Measurements from ENCODE around the gene DDC.

The DDC gene

DNA sequence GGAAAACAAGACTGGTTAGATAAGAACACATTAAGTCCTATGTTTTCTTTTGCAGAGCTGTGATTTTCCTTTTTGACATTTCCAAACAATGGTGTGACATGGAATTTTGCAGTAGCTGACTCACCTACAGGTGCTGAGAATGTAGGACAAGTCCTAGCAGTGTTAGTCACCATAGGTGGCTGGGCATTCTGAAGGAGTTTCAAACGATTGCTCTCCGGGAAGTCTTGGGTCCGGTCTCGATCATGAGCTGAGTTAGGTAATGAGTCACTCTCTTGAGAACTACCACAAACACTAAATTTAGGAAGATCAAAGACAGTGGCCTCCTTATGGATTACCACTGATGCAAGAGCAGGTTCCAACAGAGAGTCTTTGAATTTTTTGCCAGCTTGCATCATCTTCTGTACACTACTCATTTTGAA is 118.7 kb downstream of the DDC start:
- peaks cover 5 to 11% of the 10 kb centered on the region in 2 donors for H3K4me1 ChIP-seq (ENCODE audit: control insufficient read depth in 1 of 2, insufficient read depth in 2 of 2, low read length in 2 of 2)
- H3K9me3 ChIP-seq (ENCODE audit: control insufficient read depth in 1 of 2, low read length in 2 of 2): no peaks in the 10 kb centered on the region
- no peak overlapping the region for H3K4me3 ChIP-seq (ENCODE audit: low read depth in 1 of 2, low read length in 2 of 2)
- peaks cover 20 to 25% of the 10 kb centered on the region in 2 donors for H3K36me3 ChIP-seq (ENCODE audit: control insufficient read depth in 1 of 2, insufficient read depth in 2 of 2, low read length in 2 of 2)
- H3K27ac ChIP-seq (ENCODE audit: low read length): no peak overlapping the region
- no peaks in the 10 kb centered on the region for H3K27me3 ChIP-seq (ENCODE audit: low read depth, low read length)

GRCh38 chr7:50436133-50436806 is 128.9 kb downstream of the DDC start:
- no peak overlapping the region for H3K4me3 ChIP-seq (ENCODE audit: low read depth in 1 of 2, low read length in 2 of 2)

GRCh38 chr7:50431722-50432305 is 133.4 kb downstream of the DDC start:
- Histone ChIP-seq H3K27me3 (ENCODE audit: low read depth, low read length) (no peaks in the 10 kb centered on the region), H3K36me3 (ENCODE audit: control insufficient read depth in 1 of 2, insufficient read depth in 2 of 2, low read length in 2 of 2) (no peaks in the 10 kb centered on the region), H3K27ac (ENCODE audit: low read length) (no peak overlapping the region), H3K4me3 (ENCODE audit: low read depth in 1 of 2, low read length in 2 of 2) (no peak overlapping the region), H3K9me3 (ENCODE audit: control insufficient read depth in 1 of 2, low read length in 2 of 2) (no peaks in the 10 kb centered on the region), H3K4me1 (ENCODE audit: control insufficient read depth in 1 of 2, insufficient read depth in 2 of 2, low read length in 2 of 2) (no peaks in the 10 kb centered on the region)

More at GRCh38 chr7:50436133-50436806, 128.9 kb downstream of the DDC start:
- no peaks in the 10 kb centered on the region for H3K4me1 ChIP-seq (ENCODE audit: control insufficient read depth in 1 of 2, insufficient read depth in 2 of 2, low read length in 2 of 2)
- no peaks in the 10 kb centered on the region for H3K9me3 ChIP-seq (ENCODE audit: control insufficient read depth in 1 of 2, low read length in 2 of 2)
- peaks cover 6 to 18% of the 10 kb centered on the region in 2 donors for H3K36me3 ChIP-seq (ENCODE audit: control insufficient read depth in 1 of 2, insufficient read depth in 2 of 2, low read length in 2 of 2)
- no peak overlapping the region for H3K27ac ChIP-seq (ENCODE audit: low read length)
- no peaks in the 10 kb centered on the region for H3K27me3 ChIP-seq (ENCODE audit: low read depth, low read length)

- H3K27me3 ChIP-seq (ENCODE audit: low read depth, low read length): no peaks in the 10 kb centered on the region
- H3K9me3 ChIP-seq (ENCODE audit: control insufficient read depth in 1 of 2, low read length in 2 of 2): no peaks in the 10 kb centered on the region
- H3K4me1 ChIP-seq (ENCODE audit: control insufficient read depth in 1 of 2, insufficient read depth in 2 of 2, low read length in 2 of 2): no peaks in the 10 kb centered on the region
- no peak overlapping the region for H3K27ac ChIP-seq (ENCODE audit: low read length)
- no peak overlapping the region for H3K4me3 ChIP-seq (ENCODE audit: low read depth in 1 of 2, low read length in 2 of 2)
- no peaks in the 10 kb centered on the region for H3K36me3 ChIP-seq (ENCODE audit: control insufficient read depth in 1 of 2, insufficient read depth in 2 of 2, low read length in 2 of 2)
These were observed 133.9 kb downstream of the DDC start for GRCh38 chr7:50431316-50431715.

DNA sequence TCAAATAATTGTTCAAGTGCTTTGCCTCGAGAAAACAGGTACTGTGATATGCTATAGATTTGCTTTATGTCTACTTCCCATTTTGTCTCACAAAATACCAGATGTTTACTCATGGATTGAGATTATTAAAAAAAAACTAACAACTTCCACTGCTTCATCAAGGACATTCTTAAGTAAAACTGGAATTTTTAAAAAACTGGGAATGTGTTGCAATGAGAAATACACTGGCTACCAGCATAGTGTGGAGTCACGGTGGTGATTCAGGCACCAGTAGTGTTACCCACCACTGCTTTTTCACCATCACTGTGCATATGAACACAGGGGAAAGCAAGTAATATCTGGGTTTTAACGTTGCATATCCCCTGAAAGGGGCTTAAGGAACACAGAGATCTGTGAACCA is 136.3 kb downstream of the DDC start:
- Histone ChIP-seq H3K4me1 (ENCODE audit: control insufficient read depth in 1 of 2, insufficient read depth in 2 of 2, low read length in 2 of 2) (no peaks in the 10 kb centered on the region), H3K9me3 (ENCODE audit: control insufficient read depth in 1 of 2, low read length in 2 of 2) (no peaks in the 10 kb centered on the region), H3K4me3 (ENCODE audit: low read depth in 1 of 2, low read length in 2 of 2) (no peak overlapping the region), H3K36me3 (ENCODE audit: control insufficient read depth in 1 of 2, insufficient read depth in 2 of 2, low read length in 2 of 2) (no peaks in the 10 kb centered on the region), H3K27ac (ENCODE audit: low read length) (no peak overlapping the region), H3K27me3 (ENCODE audit: low read depth, low read length) (no peaks in the 10 kb centered on the region)

DNA sequence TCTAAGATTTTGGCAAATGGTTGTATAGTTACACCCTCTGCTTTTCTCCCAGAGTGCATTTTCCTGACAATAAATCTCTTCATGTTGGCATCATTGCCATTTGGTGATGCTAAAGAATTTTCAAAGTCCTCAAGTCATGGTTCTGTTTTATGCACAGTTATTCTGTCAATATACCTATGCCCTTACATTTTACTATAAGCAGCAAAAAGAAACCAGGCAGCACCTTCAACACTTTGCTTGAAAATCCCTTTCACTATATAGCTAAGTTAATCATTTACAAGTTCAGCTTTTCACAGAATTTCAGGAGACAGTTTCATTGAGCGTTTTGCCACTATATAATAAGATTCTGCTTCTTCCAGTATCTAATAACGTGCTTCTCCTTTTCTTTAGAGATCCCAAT is 137.7 kb downstream of the DDC start:
- no peaks in the 10 kb centered on the region for H3K27me3 ChIP-seq (ENCODE audit: low read depth, low read length)
- H3K36me3 ChIP-seq (ENCODE audit: control insufficient read depth in 1 of 2, insufficient read depth in 2 of 2, low read length in 2 of 2): no peaks in the 10 kb centered on the region
- H3K4me3 ChIP-seq (ENCODE audit: low read depth in 1 of 2, low read length in 2 of 2): no peak overlapping the region
- H3K4me1 ChIP-seq (ENCODE audit: control insufficient read depth in 1 of 2, insufficient read depth in 2 of 2, low read length in 2 of 2): no peaks in the 10 kb centered on the region
- no peak overlapping the region for H3K27ac ChIP-seq (ENCODE audit: low read length)
- no peaks in the 10 kb centered on the region for H3K9me3 ChIP-seq (ENCODE audit: control insufficient read depth in 1 of 2, low read length in 2 of 2)

- no peak overlapping the region for H3K4me3 ChIP-seq (ENCODE audit: low read depth in 1 of 2, low read length in 2 of 2)
- H3K4me1 ChIP-seq (ENCODE audit: control insufficient read depth in 1 of 2, insufficient read depth in 2 of 2, low read length in 2 of 2): no peaks in the 10 kb centered on the region
- no peaks in the 10 kb centered on the region for H3K36me3 ChIP-seq (ENCODE audit: control insufficient read depth in 1 of 2, insufficient read depth in 2 of 2, low read length in 2 of 2)
- H3K27ac ChIP-seq (ENCODE audit: low read length): no peak overlapping the region
- no peaks in the 10 kb centered on the region for H3K9me3 ChIP-seq (ENCODE audit: control insufficient read depth in 1 of 2, low read length in 2 of 2)
- no peaks in the 10 kb centered on the region for H3K27me3 ChIP-seq (ENCODE audit: low read depth, low read length)
These were observed 138.7 kb downstream of the DDC start for GRCh38 chr7:50426280-50427045.

DNA sequence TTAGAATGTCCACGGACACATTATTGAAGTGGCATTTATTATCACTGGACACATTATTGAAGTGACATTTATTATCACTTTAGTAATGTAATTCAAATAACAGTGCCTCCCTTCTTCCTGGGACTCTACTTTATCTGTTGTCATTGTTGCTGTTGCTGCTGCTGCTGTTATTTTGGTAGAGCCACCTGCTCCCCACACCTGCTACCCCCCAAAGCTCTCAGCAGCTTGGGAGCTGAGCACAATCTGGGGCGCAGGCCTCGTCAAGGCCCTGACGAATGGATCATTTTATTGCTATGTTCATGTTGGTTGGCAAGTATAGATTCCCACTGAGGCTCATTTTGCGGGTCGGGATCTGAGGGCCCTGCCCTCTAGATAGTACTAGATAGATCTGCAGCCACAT is 139.9 kb downstream of the DDC start:
- Histone ChIP-seq H3K36me3 (ENCODE audit: control insufficient read depth in 1 of 2, insufficient read depth in 2 of 2, low read length in 2 of 2) (no peaks in the 10 kb centered on the region), H3K27ac (ENCODE audit: low read length) (no peak overlapping the region)

GRCh38 chr7:50423860-50424259 is 141.3 kb downstream of the DDC start:
- Histone ChIP-seq H3K4me1 (ENCODE audit: control insufficient read depth in 1 of 2, insufficient read depth in 2 of 2, low read length in 2 of 2) (no peaks in the 10 kb centered on the region), H3K9me3 (ENCODE audit: control insufficient read depth in 1 of 2, low read length in 2 of 2) (no peaks in the 10 kb centered on the region), H3K27ac (ENCODE audit: low read length) (no peak overlapping the region), H3K36me3 (ENCODE audit: control insufficient read depth in 1 of 2, insufficient read depth in 2 of 2, low read length in 2 of 2) (no peaks in the 10 kb centered on the region), H3K27me3 (ENCODE audit: low read depth, low read length) (no peaks in the 10 kb centered on the region), H3K4me3 (ENCODE audit: low read depth in 1 of 2, low read length in 2 of 2) (no peak overlapping the region)

More for the DNA sequence above, 139.9 kb downstream of the DDC start:
- H3K9me3 ChIP-seq (ENCODE audit: control insufficient read depth in 1 of 2, low read length in 2 of 2): no peaks in the 10 kb centered on the region
- no peaks in the 10 kb centered on the region for H3K4me1 ChIP-seq (ENCODE audit: control insufficient read depth in 1 of 2, insufficient read depth in 2 of 2, low read length in 2 of 2)
- H3K27me3 ChIP-seq (ENCODE audit: low read depth, low read length): no peaks in the 10 kb centered on the region
- H3K4me3 ChIP-seq (ENCODE audit: low read depth in 1 of 2, low read length in 2 of 2): no peak overlapping the region

- no peaks in the 10 kb centered on the region for H3K4me1 ChIP-seq (ENCODE audit: control insufficient read depth in 1 of 2, insufficient read depth in 2 of 2, low read length in 2 of 2)
- no peak overlapping the region for H3K4me3 ChIP-seq (ENCODE audit: low read depth in 1 of 2, low read length in 2 of 2)
- H3K9me3 ChIP-seq (ENCODE audit: control insufficient read depth in 1 of 2, low read length in 2 of 2): no peaks in the 10 kb centered on the region
- no peaks in the 10 kb centered on the region for H3K36me3 ChIP-seq (ENCODE audit: control insufficient read depth in 1 of 2, insufficient read depth in 2 of 2, low read length in 2 of 2)
- H3K27ac ChIP-seq (ENCODE audit: low read length): no peak overlapping the region
- no peaks in the 10 kb centered on the region for H3K27me3 ChIP-seq (ENCODE audit: low read depth, low read length)
These were observed 142.3 kb downstream of the DDC start for GRCh38 chr7:50422858-50423257.

DNA sequence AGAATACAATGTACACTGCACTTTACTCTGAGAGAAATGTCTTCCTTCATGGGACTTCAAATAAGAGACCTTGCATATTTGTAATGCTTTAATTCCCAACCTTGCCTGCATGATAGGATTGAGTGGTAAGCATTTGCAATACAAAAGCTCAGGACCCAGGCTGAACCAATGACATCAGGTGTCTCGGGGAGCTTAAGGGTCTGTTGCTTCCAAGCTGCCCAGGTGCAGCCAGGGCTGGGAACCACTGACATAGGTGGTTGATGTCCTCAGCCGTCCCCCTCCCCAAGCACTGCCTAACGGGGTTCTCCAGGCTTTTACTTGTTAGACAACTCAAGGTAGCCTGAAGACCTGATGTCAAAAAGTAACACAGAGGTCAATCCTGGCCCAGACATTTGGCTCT is 144.2 kb downstream of the DDC start:
- Histone ChIP-seq H3K27ac (ENCODE audit: low read length) (no peak overlapping the region), H3K4me3 (ENCODE audit: low read depth in 1 of 2, low read length in 2 of 2) (no peak overlapping the region), H3K36me3 (ENCODE audit: control insufficient read depth in 1 of 2, insufficient read depth in 2 of 2, low read length in 2 of 2) (no peaks in the 10 kb centered on the region), H3K9me3 (ENCODE audit: control insufficient read depth in 1 of 2, low read length in 2 of 2) (no peaks in the 10 kb centered on the region), H3K27me3 (ENCODE audit: low read depth, low read length) (no peaks in the 10 kb centered on the region), H3K4me1 (ENCODE audit: control insufficient read depth in 1 of 2, insufficient read depth in 2 of 2, low read length in 2 of 2) (no peaks in the 10 kb centered on the region)

Measured in muscle layer of duodenum (tissue), 2 donors.